ENCODE measurements around the gene THAP12. TPM values are rescaled to one million over a fixed set of nuclear protein-coding genes. Genes with fewer than 3 reads are reported as not detected.

Gene THAP12
- polyA plus RNA-seq, 1 donor, result 50.2 TPM

GRCh38 chr11:76380159-76380976 lies 564 bp downstream of the THAP12 start:
- WGBS (ENCODE audit: insufficient coverage, low lambda C conversion rate), result 0% methylated on average over 3 of the region's 85 CpGs
- peak in 1 of 2 donors; percentile 16 for DNase-seq
- H3K4me1 ChIP-seq (ENCODE audit: control insufficient read depth, insufficient read depth, low read length), result peaks cover 22% of the 10 kb centered on the region

DNA sequence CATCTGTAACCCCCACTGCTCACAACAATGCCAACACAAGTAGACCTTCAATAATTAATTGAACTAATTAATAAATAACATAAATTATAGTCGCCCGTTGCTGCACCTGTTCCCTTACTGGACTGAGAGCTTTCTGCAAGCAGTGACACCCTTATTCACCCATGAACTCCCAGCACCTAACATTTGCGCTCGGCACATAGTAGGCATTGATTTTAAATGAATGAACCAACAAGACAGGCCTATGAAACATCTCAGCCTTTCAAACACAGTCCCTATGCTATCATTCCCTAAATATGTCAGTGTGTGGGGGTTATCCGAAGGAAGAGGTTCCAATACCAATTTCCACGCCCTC lies 1.1 kb downstream of the THAP12 start:
- H3K9me3 ChIP-seq (ENCODE audit: control insufficient read depth, low read depth, low read length), result no peaks in the 10 kb centered on the region
- DNase-seq, result no peak
- H3K27ac ChIP-seq (ENCODE audit: low read length), result no peak overlapping the region
- H3K36me3 ChIP-seq (ENCODE audit: control insufficient read depth, insufficient read depth, low read length), result peaks cover 1% of the 10 kb centered on the region
- H3K27me3 ChIP-seq (ENCODE audit: control insufficient read depth, insufficient read depth, low read length), result no peaks in the 10 kb centered on the region
- no CpG with 5 or more reads among the region's 6 CpGs for WGBS (ENCODE audit: insufficient coverage, low lambda C conversion rate)
- peak overlapping the region; percentile 74 for H3K4me3 ChIP-seq (ENCODE audit: low read length)
- H3K4me1 ChIP-seq (ENCODE audit: control insufficient read depth, insufficient read depth, low read length), result peaks cover 16% of the 10 kb centered on the region

More at GRCh38 chr11:76380159-76380976, 564 bp downstream of the THAP12 start:
- Histone ChIP-seq H3K36me3 (ENCODE audit: control insufficient read depth, insufficient read depth, low read length) (peaks cover 2% of the 10 kb centered on the region), H3K27me3 (ENCODE audit: control insufficient read depth, insufficient read depth, low read length) (no peaks in the 10 kb centered on the region), H3K27ac (ENCODE audit: low read length) (peak overlapping the region; percentile 27), H3K4me3 (ENCODE audit: low read length) (peak overlapping the region; percentile 74), H3K9me3 (ENCODE audit: control insufficient read depth, low read depth, low read length) (no peaks in the 10 kb centered on the region)

DNA sequence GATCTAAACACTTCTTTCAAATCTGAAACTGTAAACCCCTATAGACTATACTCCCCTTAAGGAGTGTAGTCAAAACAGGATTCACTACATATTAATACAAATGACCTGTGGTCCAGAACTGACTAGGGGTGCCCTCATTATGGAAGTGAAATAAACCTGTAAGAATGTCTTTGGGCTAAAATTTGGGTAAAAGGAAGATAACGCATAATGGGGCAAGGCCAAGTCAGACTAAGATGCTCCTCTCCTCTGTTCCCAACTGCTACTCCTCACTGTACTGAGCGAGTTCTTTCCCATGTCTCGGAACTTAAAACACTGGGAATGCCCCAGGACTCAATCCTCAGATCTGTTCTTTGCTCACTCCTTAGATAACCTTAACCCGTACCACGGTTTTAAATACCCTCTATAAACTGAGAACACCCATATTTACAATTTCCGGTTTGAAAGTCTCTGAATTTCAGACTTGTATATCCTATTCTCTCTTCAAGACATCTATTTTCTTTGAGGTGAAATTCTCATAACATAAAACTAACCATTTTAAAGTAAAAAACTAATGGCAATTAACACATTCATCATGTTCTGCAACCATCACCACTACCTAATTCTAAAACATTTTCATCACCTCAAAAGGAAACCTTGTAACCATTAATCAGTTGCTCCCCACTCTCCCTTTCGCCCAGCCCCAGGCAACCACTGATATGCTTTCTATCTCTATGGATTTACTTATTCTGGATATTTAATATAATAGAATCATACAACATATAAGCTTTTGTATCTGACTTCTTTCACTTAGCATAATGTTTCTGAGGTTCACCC lies 4.0 kb downstream of the THAP12 start:
- H3K27ac ChIP-seq (ENCODE audit: low read length), result no peak overlapping the region

DNA sequence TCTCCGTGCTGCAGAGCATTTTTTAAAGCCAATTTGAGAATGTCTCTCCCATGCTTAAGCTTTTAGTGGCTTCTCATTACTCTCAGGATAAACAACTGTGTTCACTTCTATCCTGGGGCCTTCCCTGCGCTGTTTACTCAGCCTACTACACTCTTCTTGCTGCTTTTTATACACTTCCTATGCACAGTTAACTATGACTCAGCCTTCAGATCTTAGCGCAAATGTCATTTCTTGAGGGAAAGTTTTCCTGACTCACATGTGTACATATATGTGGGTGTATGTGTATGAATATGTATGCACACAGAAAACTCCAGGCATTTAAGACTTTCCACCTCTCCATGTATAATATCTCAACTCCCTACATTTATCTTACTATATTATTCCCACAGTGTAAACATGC lies 9.8 kb downstream of the THAP12 start:
- Histone ChIP-seq H3K36me3 (ENCODE audit: control insufficient read depth, insufficient read depth, low read length) (no peaks in the 10 kb centered on the region), H3K27ac (ENCODE audit: low read length) (no peak overlapping the region), H3K4me1 (ENCODE audit: control insufficient read depth, insufficient read depth, low read length) (peaks cover 4% of the 10 kb centered on the region), H3K9me3 (ENCODE audit: control insufficient read depth, low read depth, low read length) (no peaks in the 10 kb centered on the region), H3K27me3 (ENCODE audit: control insufficient read depth, insufficient read depth, low read length) (no peaks in the 10 kb centered on the region), H3K4me3 (ENCODE audit: low read length) (no peak overlapping the region)
- peak in 1 of 2 donors; percentile 17 for DNase-seq
- no CpG with 5 or more reads among the region's 3 CpGs for WGBS (ENCODE audit: insufficient coverage, low lambda C conversion rate)

More for the DNA sequence above, 4.0 kb downstream of the THAP12 start:
- no peak for DNase-seq
- H3K4me3 ChIP-seq (ENCODE audit: low read length), result no peak overlapping the region
- peaks cover 8% of the 10 kb centered on the region for H3K4me1 ChIP-seq (ENCODE audit: control insufficient read depth, insufficient read depth, low read length)
- no peaks in the 10 kb centered on the region for H3K9me3 ChIP-seq (ENCODE audit: control insufficient read depth, low read depth, low read length)
- no peaks in the 10 kb centered on the region for H3K36me3 ChIP-seq (ENCODE audit: control insufficient read depth, insufficient read depth, low read length)
- no peaks in the 10 kb centered on the region for H3K27me3 ChIP-seq (ENCODE audit: control insufficient read depth, insufficient read depth, low read length)
- 63% methylated on average over 4 of the region's 7 CpGs for WGBS (ENCODE audit: insufficient coverage, low lambda C conversion rate)

GRCh38 chr11:76369406-76369805 lies 11.5 kb downstream of the THAP12 start:
- no peak for DNase-seq
- WGBS (ENCODE audit: insufficient coverage, low lambda C conversion rate), result no CpG with 5 or more reads among the region's 6 CpGs
- Histone ChIP-seq H3K4me1 (ENCODE audit: control insufficient read depth, insufficient read depth, low read length) (peaks cover 4% of the 10 kb centered on the region), H3K9me3 (ENCODE audit: control insufficient read depth, low read depth, low read length) (no peaks in the 10 kb centered on the region), H3K4me3 (ENCODE audit: low read length) (no peak overlapping the region), H3K27me3 (ENCODE audit: control insufficient read depth, insufficient read depth, low read length) (no peaks in the 10 kb centered on the region), H3K27ac (ENCODE audit: low read length) (no peak overlapping the region), H3K36me3 (ENCODE audit: control insufficient read depth, insufficient read depth, low read length) (no peaks in the 10 kb centered on the region)

- Histone ChIP-seq H3K9me3 (ENCODE audit: control insufficient read depth, low read depth, low read length) (no peaks in the 10 kb centered on the region), H3K4me3 (ENCODE audit: low read length) (no peak overlapping the region), H3K27me3 (ENCODE audit: control insufficient read depth, insufficient read depth, low read length) (no peaks in the 10 kb centered on the region), H3K4me1 (ENCODE audit: control insufficient read depth, insufficient read depth, low read length) (peaks cover 4% of the 10 kb centered on the region), H3K36me3 (ENCODE audit: control insufficient read depth, insufficient read depth, low read length) (no peaks in the 10 kb centered on the region), H3K27ac (ENCODE audit: low read length) (no peak overlapping the region)
- no peak for DNase-seq
- 40% methylated on average over 1 of the region's 1 CpG for WGBS (ENCODE audit: insufficient coverage, low lambda C conversion rate)
These were observed 12.4 kb downstream of the THAP12 start for GRCh38 chr11:76368490-76368889.

GRCh38 chr11:76365038-76365679 lies 15.8 kb downstream of the THAP12 start:
- Histone ChIP-seq H3K27me3 (ENCODE audit: control insufficient read depth, insufficient read depth, low read length) (no peaks in the 10 kb centered on the region), H3K4me1 (ENCODE audit: control insufficient read depth, insufficient read depth, low read length) (no peaks in the 10 kb centered on the region), H3K36me3 (ENCODE audit: control insufficient read depth, insufficient read depth, low read length) (peaks cover 2% of the 10 kb centered on the region), H3K27ac (ENCODE audit: low read length) (no peak overlapping the region), H3K4me3 (ENCODE audit: low read length) (no peak overlapping the region), H3K9me3 (ENCODE audit: control insufficient read depth, low read depth, low read length) (no peaks in the 10 kb centered on the region)
- no CpG with 5 or more reads among the region's 16 CpGs for WGBS (ENCODE audit: insufficient coverage, low lambda C conversion rate)
- no peak for DNase-seq

DNA sequence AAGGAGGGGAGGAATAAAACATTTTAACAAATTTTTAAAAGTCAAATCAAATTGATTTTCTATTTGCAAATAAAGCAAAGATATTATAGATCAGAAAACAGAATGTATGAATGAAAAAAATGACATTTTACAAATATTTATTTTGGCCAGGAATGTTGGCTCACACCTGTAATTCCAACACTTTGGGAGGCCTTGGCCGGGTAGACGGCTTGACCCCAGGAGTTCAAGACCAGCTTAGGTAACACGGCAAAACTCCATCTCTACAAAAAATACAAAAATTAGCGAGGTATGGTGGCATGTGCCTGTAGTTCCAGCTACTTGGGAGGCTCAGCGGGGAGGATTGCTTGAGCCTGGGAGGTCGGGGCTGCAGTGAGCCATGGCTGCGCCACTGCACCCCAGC lies 18.2 kb downstream of the THAP12 start:
- Histone ChIP-seq H3K4me3 (ENCODE audit: low read length) (no peak overlapping the region), H3K4me1 (ENCODE audit: control insufficient read depth, insufficient read depth, low read length) (no peaks in the 10 kb centered on the region), H3K9me3 (ENCODE audit: control insufficient read depth, low read depth, low read length) (no peaks in the 10 kb centered on the region), H3K36me3 (ENCODE audit: control insufficient read depth, insufficient read depth, low read length) (peaks cover 7% of the 10 kb centered on the region), H3K27ac (ENCODE audit: low read length) (no peak overlapping the region), H3K27me3 (ENCODE audit: control insufficient read depth, insufficient read depth, low read length) (no peaks in the 10 kb centered on the region)
- no peak for DNase-seq
- WGBS (ENCODE audit: insufficient coverage, low lambda C conversion rate), result no CpG with 5 or more reads among the region's 7 CpGs

- Histone ChIP-seq H3K4me1 (ENCODE audit: control insufficient read depth, insufficient read depth, low read length) (no peaks in the 10 kb centered on the region), H3K27me3 (ENCODE audit: control insufficient read depth, insufficient read depth, low read length) (no peaks in the 10 kb centered on the region), H3K36me3 (ENCODE audit: control insufficient read depth, insufficient read depth, low read length) (peaks cover 7% of the 10 kb centered on the region), H3K9me3 (ENCODE audit: control insufficient read depth, low read depth, low read length) (no peaks in the 10 kb centered on the region), H3K4me3 (ENCODE audit: low read length) (no peak overlapping the region), H3K27ac (ENCODE audit: low read length) (no peak overlapping the region)
- DNase-seq, result no peak
- WGBS (ENCODE audit: insufficient coverage, low lambda C conversion rate), result no CpG with 5 or more reads among the region's 2 CpGs
These were observed 19.2 kb downstream of the THAP12 start for GRCh38 chr11:76361776-76362175.

DNA sequence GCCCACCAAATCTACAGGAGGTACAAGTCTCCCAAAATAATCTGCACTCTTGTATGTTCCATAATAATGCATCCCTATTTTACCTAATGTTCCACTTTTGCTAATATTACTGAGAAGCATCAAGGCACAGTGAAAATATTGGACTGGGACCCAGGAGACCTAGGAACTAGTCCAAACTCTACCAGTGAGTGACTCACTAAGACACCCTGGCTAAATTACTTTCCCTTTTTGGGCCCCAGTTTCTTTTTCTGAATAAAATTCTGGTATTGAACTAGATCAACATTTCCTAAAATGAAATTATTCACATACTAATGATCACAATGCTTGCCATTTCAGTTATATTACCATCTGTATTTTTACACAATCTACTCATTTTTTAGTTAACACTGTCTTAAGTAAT lies 19.6 kb downstream of the THAP12 start:
- Histone ChIP-seq H3K36me3 (ENCODE audit: control insufficient read depth, insufficient read depth, low read length) (peaks cover 8% of the 10 kb centered on the region), H3K27me3 (ENCODE audit: control insufficient read depth, insufficient read depth, low read length) (no peaks in the 10 kb centered on the region), H3K27ac (ENCODE audit: low read length) (no peak overlapping the region), H3K4me1 (ENCODE audit: control insufficient read depth, insufficient read depth, low read length) (no peaks in the 10 kb centered on the region), H3K4me3 (ENCODE audit: low read length) (no peak overlapping the region), H3K9me3 (ENCODE audit: control insufficient read depth, low read depth, low read length) (no peaks in the 10 kb centered on the region)
- no peak for DNase-seq
